K562 (cell line): ENCODE measurements around the gene TRAF3. TPM values are rescaled to one million over a fixed set of nuclear protein-coding genes. Genes with fewer than 3 reads are reported as not detected.

Experiments
- ATAC-seq: fragments of 200-7000 bp; cut with Tn5 transposase; 3 replicates; pipeline ENCODE4 v1.9.1; 2020; ENCODE audit warnings: moderate library complexity
- BruUV-seq: library from RNA; stranded (reverse); fragments of 400-500 nt; replicated peaks from 2 replicates; lab custom pipeline; 2021; lab: Mats Ljungman, UMichigan
- CTCF ChIA-PET: fragments of 300-600 bp; formaldehyde crosslinking; extraction: SDS; loops from one replicate; lab custom pipeline; 2021; ENCODE audit warnings: low intra/inter-chr PET ratio; lab: Yijun Ruan, JAX
- POLR2A ChIA-PET: fragments of 300-600, 350-650 bp; sonication (Branson Sonifier 250); formaldehyde crosslinking; extraction: SDS; loops from one replicate; lab custom pipeline; 2021; ENCODE audit warnings: antibody characterized with exemption, inconsistent platforms; lab: Yijun Ruan, JAX
- DNase-seq, 4 experiments: peaks; one replicate each; pipeline versions ENCODE4 v3.0.0 to v3.0.0-alpha.2; 2011 to 2018; ENCODE audit warnings: low spot score in 3 of 4, mixed read lengths in 3 of 4; ENCODE audit errors: extremely low read depth in 1 of 4
- FAIRE-seq: peaks from 2 replicates; lab custom pipeline; 2011; peaks lifted over from hg19 to GRCh38; lab: Jason Lieb, UNC
- H2AFZ ChIP-seq: 2 replicates; pipeline ENCODE4 v1.6.0; 2011; ENCODE audit warnings: low read depth, low read length, control low read depth, inconsistent platforms
- H3K27ac ChIP-seq: fragments of 200-600 bp; 3 replicates; pipeline ENCODE4 v1.8.0; 2011; ENCODE audit warnings: low read depth, mild to moderate bottlenecking, control low read depth, inconsistent platforms, low read length, moderate library complexity, mixed read lengths; ENCODE audit errors: extremely low read depth
- H3K27me3 ChIP-seq, 2 experiments: fragments of 300-600 bp in 1 of 2; 2 replicates in 1 of 2; 3 replicates in 1 of 2; pipeline versions ENCODE4 v1.6.0 to v1.8.0; 2011; ENCODE audit warnings: inconsistent platforms in 2 of 2, low read length in 2 of 2, mild to moderate bottlenecking in 1 of 2, mixed read lengths in 1 of 2, moderate library complexity in 1 of 2; ENCODE audit not compliant: control insufficient read depth in 2 of 2, insufficient read depth in 2 of 2
- H3K36me3 ChIP-seq: fragments of 300-600 bp; 3 replicates; pipeline ENCODE4 v1.8.0; 2011; ENCODE audit warnings: mild to moderate bottlenecking, low read length, inconsistent platforms; ENCODE audit not compliant: control insufficient read depth, insufficient read depth
- H3K4me1 ChIP-seq, 2 experiments: fragments of 200-600 bp in 1 of 2; replicated peaks in 1 of 2; 2 replicates in 1 of 2; 3 replicates in 1 of 2; pipeline versions ENCODE4 v1.5.1 to v1.8.0; 2011; ENCODE audit warnings: inconsistent platforms in 2 of 2, low read length in 2 of 2, mild to moderate bottlenecking in 1 of 2, mixed read lengths in 1 of 2, moderate library complexity in 1 of 2; ENCODE audit not compliant: control insufficient read depth in 2 of 2, insufficient read depth in 2 of 2
- H3K4me2 ChIP-seq: 2 replicates; pipeline ENCODE4 v1.6.1; 2011; ENCODE audit warnings: low read length, control low read depth, inconsistent platforms, mixed read lengths; ENCODE audit not compliant: insufficient read depth
- H3K4me3 ChIP-seq: fragments of 200-600 bp; sonication (generic), shearing (Covaris generic); 2 replicates; pipeline ENCODE4 v1.5.1; 2016; ENCODE audit warnings: control low read depth, inconsistent platforms
- H3K79me2 ChIP-seq: fragments of 200-600 bp; 3 replicates; pipeline ENCODE4 v1.8.0; 2011; ENCODE audit warnings: low read length, inconsistent platforms; ENCODE audit not compliant: control insufficient read depth, insufficient read depth
- H3K9ac ChIP-seq, 2 experiments: 2 replicates each; pipeline versions ENCODE4 v1.6.0 to v1.6.1; 2011; ENCODE audit warnings: low read depth in 2 of 2, low read length in 2 of 2, control low read depth in 1 of 2, inconsistent platforms in 1 of 2, mild to moderate bottlenecking in 1 of 2, mixed read lengths in 1 of 2; ENCODE audit not compliant: insufficient read depth in 1 of 2
- H3K9me1 ChIP-seq: one replicate; pipeline ENCODE4 v1.6.0; 2011; ENCODE audit warnings: inconsistent platforms, mild to moderate bottlenecking, low read length, moderate library complexity; ENCODE audit not compliant: control insufficient read depth, insufficient read depth
- H3K9me3 ChIP-seq: replicated peaks from 2 replicates; pipeline ENCODE4 v1.5.1; 2011; ENCODE audit warnings: low read depth, low read length, inconsistent platforms; ENCODE audit not compliant: control insufficient read depth, insufficient read depth
- H4K20me1 ChIP-seq: replicated peaks from 2 replicates; pipeline ENCODE4 v1.6.1; 2011; ENCODE audit warnings: low read length, inconsistent platforms, mixed read lengths; ENCODE audit not compliant: control insufficient read depth, insufficient read depth
- CREBBP ChIP-seq: IDR thresholded peaks from one replicate; pipeline ENCODE4 v1.6.1; 2012; ENCODE audit warnings: low read depth, mild to moderate bottlenecking, control low read depth, inconsistent platforms, low read length
- ESRRA ChIP-seq: fragments of 450-650 bp; IDR thresholded peaks from 2 replicates; pipeline ENCODE4 v1.6.1; 2014; ENCODE audit warnings: low read depth, mild to moderate bottlenecking, moderate library complexity, borderline replicate concordance
- MEF2A ChIP-seq: IDR thresholded peaks from 2 replicates; pipeline ENCODE4 v1.6.1; 2011; ENCODE audit warnings: low read depth, mild to moderate bottlenecking, low read length, moderate library complexity; ENCODE audit not compliant: control insufficient read depth
- RAD51 ChIP-seq: fragments of 450-650 bp; IDR thresholded peaks from 2 replicates; pipeline ENCODE4 v1.7.1; 2016; ENCODE audit warnings: low read depth, mild to moderate bottlenecking, borderline replicate concordance
- XRCC5 ChIP-seq: fragments of 200-400 bp; formaldehyde crosslinking; IDR thresholded peaks from 2 replicates; pipeline ENCODE4 v1.6.1; 2017; ENCODE audit warnings: low read depth, mild to moderate bottlenecking, low read length
- ZFP36 ChIP-seq: fragments of 150-350 bp; IDR thresholded peaks from 2 replicates; pipeline ENCODE4 v1.6.1; 2018; ENCODE audit warnings: low read length, low read depth; ENCODE audit not compliant: partially characterized antibody
- WGBS: fragments of 100-300 bp; shearing (Covaris generic); methylation state at CpG from one replicate; pipeline ENCODE4 v1.1.6; 2016; ENCODE audit warnings: low coverage, mixed read lengths; ENCODE audit not compliant: insufficient coverage; ENCODE audit errors: missing lambda C conversion rate; 5-methylcytosine and 5-hydroxymethylcytosine counted together
- in situ Hi-C: fragments of 300-500 bp; cut with MboI; formaldehyde crosslinking; loops from 4 replicates; pipeline ENCODE4 v1.15.0; 2018; ENCODE audit warnings: inconsistent platforms, mixed read lengths
- intact Hi-C: fragments of 100-400 bp; cut with micrococcal nuclease; formaldehyde crosslinking; loops from 2 replicates; pipeline ENCODE4 v1.14.2; 2022
- polyA plus RNA-seq, 8 experiments: library from polyadenylated mRNA; depleted of rRNA in 4 of 8; stranded (reverse) in 5 of 8; unstranded in 3 of 8; fragments of >200 nt; fragmentation: Nextera tagmentation in 2 of 8; fragmentation: Illumina TruSeq in 1 of 8; extraction: Ambion mirVana in 2 of 8; extraction: Trizol in 1 of 8; gene quantifications; 2 replicates each; pipeline versions ENCODE4 v1.2.1 to v1.2.3, GENCODE V29; 2011 to 2014; ENCODE audit warnings: inconsistent platforms in 1 of 8, missing spikeins in 1 of 8
- total RNA-seq, 7 experiments: library from RNA; depleted of rRNA in 6 of 7; stranded (reverse); fragments of >200 nt in 6 of 7; fragmentation: Illumina TruSeq in 2 of 7; extraction: Trizol in 2 of 7; gene quantifications; 2 replicates each; pipeline versions ENCODE4 v1.2.1 to v1.2.3, GENCODE V29; 2011 to 2021; ENCODE audit warnings: low replicate concordance in 1 of 7
- TF ChIP-seq, protein P1 (sequence below): fragments of 450-650 bp; IDR thresholded peaks from 2 replicates; pipeline ENCODE4 v1.6.1; 2016; ENCODE audit warnings: missing biosample characterization, missing genetic modification characterization
- TF ChIP-seq, protein P2 (sequence below): sonication (generic); formaldehyde crosslinking; IDR thresholded peaks from 2 replicates; pipeline ENCODE4 v1.8.0; 2022; ENCODE audit warnings: mild to moderate bottlenecking, missing genetic modification reagents
- TF ChIP-seq, protein P3 (sequence below): fragments of 250-450 bp; sonication (Bioruptor Pico); IDR thresholded peaks from 2 replicates; pipeline ENCODE4 v1.5.0; 2021; ENCODE audit warnings: mild to moderate bottlenecking, borderline replicate concordance
- TF ChIP-seq, protein P4 (sequence below): fragments of 250-450 bp; sonication (Bioruptor Pico); IDR thresholded peaks from 2 replicates; pipeline ENCODE4 v1.4.0; 2020; ENCODE audit warnings: mild to moderate bottlenecking

TRAF3 gene
- total and polyA plus RNA-seq, 9 of the 15 experiments (the other 6 are each of a cell fraction or from before 2014, with no cell fraction given), result 0.52 to 21.3 (median 9.9) TPM

DNA sequence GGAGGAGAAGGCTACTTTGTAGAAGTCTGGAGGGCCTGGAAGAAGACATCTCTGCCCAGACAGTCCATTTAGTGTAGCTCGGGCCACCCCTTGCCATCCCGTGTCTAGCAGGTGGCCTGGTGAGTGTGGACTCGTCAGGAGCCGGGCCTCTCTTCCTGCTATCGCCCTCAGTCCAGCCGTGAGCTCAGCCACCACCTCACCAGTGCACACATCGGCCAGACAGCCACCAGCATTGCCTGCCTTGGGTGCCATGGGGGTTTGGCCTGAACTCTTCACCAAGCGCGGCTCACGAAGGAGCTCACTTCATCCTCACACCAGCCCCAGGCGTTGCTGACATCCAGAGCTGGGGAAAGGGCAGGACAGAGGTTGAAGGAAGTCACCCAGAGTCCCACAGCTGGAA, 19.6 kb upstream of the TRAF3 start (continued):
- TF ChIP-seq CREBBP, result no peak

DNA sequence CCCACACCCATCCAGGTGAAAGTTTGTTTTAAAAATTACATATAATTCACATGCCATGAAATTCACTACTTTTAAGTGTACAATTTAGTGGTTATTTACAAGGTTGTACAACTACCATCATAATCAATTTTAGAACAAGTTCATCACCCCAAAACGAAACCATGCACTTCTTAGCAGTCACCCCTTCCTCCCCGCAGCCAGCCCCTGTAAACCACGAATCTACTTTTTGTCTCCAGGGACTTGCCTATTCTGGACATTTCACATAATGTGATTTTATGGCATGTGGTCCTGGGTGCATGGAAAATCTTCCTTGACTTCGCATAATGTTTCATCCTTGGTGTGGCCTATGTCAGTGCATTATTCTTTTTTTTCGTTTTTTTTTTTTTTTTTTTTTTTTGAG, 19.2 kb upstream of the TRAF3 start:
- Histone ChIP-seq H4K20me1 (no peaks in the 10 kb centered on the region), H3K9me3 (no peaks in the 10 kb centered on the region), H3K9ac (no peak overlapping the region), H3K4me2 (no peak overlapping the region), H3K27ac (no peak overlapping the region), H3K4me3 (no peak overlapping the region), H3K79me2 (no peaks in the 10 kb centered on the region), H3K27me3 (no peaks in the 10 kb centered on the region; a peak in 1 of 5 replicates), H3K4me1 (peaks cover 0 to 16% of the 10 kb centered on the region in 2 experiments; a peak in 2 of 5 replicates), H2AFZ (no peak overlapping the region), H3K9me1 (no peaks in the 10 kb centered on the region), H3K36me3 (no peaks in the 10 kb centered on the region)
- POLR2A ChIA-PET, result interaction anchor here (0.7 kb wide), 2 partner anchors 10 to 117 kb away, joined by 3 read pairs; no protein-coding TSS in a partner anchor
- no peak for ATAC-seq
- no peak for TF ChIP-seq XRCC5
- no peak for TF ChIP-seq ZFP36
- TF ChIP-seq, protein P1, sequence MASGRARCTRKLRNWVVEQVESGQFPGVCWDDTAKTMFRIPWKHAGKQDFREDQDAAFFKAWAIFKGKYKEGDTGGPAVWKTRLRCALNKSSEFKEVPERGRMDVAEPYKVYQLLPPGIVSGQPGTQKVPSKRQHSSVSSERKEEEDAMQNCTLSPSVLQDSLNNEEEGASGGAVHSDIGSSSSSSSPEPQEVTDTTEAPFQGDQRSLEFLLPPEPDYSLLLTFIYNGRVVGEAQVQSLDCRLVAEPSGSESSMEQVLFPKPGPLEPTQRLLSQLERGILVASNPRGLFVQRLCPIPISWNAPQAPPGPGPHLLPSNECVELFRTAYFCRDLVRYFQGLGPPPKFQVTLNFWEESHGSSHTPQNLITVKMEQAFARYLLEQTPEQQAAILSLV, result no peak
- TF ChIP-seq RAD51, result no peak
- TF ChIP-seq, protein P2, sequence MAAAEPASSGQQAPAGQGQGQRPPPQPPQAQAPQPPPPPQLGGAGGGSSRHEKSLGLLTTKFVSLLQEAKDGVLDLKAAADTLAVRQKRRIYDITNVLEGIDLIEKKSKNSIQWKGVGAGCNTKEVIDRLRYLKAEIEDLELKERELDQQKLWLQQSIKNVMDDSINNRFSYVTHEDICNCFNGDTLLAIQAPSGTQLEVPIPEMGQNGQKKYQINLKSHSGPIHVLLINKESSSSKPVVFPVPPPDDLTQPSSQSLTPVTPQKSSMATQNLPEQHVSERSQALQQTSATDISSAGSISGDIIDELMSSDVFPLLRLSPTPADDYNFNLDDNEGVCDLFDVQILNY (CRISPR knock-in tag), result no peak
- TF ChIP-seq, protein P3, sequence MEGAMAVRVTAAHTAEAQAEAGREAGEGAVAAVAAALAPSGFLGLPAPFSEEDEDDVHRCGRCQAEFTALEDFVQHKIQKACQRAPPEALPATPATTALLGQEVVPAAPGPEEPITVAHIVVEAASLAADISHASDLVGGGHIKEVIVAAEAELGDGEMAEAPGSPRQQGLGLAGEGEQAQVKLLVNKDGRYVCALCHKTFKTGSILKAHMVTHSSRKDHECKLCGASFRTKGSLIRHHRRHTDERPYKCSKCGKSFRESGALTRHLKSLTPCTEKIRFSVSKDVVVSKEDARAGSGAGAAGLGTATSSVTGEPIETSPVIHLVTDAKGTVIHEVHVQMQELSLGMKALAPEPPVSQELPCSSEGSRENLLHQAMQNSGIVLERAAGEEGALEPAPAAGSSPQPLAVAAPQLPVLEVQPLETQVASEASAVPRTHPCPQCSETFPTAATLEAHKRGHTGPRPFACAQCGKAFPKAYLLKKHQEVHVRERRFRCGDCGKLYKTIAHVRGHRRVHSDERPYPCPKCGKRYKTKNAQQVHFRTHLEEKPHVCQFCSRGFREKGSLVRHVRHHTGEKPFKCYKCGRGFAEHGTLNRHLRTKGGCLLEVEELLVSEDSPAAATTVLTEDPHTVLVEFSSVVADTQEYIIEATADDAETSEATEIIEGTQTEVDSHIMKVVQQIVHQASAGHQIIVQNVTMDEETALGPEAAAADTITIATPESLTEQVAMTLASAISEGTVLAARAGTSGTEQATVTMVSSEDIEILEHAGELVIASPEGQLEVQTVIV (CRISPR knock-in tag), result no peak
- TF ChIP-seq ESRRA, result no peak
- TF ChIP-seq MEF2A, result no peak
- TF ChIP-seq, protein P4, sequence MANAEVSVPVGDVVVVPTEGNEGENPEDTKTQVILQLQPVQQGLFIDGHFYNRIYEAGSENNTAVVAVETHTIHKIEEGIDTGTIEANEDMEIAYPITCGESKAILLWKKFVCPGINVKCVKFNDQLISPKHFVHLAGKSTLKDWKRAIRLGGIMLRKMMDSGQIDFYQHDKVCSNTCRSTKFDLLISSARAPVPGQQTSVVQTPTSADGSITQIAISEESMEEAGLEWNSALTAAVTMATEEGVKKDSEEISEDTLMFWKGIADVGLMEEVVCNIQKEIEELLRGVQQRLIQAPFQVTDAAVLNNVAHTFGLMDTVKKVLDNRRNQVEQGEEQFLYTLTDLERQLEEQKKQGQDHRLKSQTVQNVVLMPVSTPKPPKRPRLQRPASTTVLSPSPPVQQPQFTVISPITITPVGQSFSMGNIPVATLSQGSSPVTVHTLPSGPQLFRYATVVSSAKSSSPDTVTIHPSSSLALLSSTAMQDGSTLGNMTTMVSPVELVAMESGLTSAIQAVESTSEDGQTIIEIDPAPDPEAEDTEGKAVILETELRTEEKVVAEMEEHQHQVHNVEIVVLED (CRISPR knock-in tag), result no peak
- 44% methylated on average over 4 of the region's 5 CpGs for WGBS
- in situ Hi-C loops, result no loop called here
- no peak for FAIRE-seq
- CTCF ChIA-PET, result no interaction called here
- no peak for DNase-seq
- BruUV-seq, result no TSS peak
- intact Hi-C loops, result no loop called here
